DND-41 (cell line): ENCODE measurements around the gene LTA.
"Not testable (repeated sequence)": the region's sequence is repeated elsewhere in the genome, so short reads cannot be mapped to it uniquely, and the experiment has no call there.

Source experiments
- EZH2 ChIP-seq: IDR thresholded peaks from 3 replicates; pipeline ENCODE4 v1.6.1; 2012; ENCODE audit warnings: borderline replicate concordance, low read depth, mild to moderate bottlenecking, moderate library complexity, low read length, inconsistent platforms; ENCODE audit not compliant: severe bottlenecking
- TF ChIP-seq, protein P1 (sequence below): IDR thresholded peaks from 2 replicates; pipeline ENCODE4 v1.5.1; 2012; ENCODE audit warnings: borderline replicate concordance, low read length, moderate library complexity, mild to moderate bottlenecking; ENCODE audit not compliant: poor library complexity, severe bottlenecking; ENCODE audit errors: extremely low read depth

DNA sequence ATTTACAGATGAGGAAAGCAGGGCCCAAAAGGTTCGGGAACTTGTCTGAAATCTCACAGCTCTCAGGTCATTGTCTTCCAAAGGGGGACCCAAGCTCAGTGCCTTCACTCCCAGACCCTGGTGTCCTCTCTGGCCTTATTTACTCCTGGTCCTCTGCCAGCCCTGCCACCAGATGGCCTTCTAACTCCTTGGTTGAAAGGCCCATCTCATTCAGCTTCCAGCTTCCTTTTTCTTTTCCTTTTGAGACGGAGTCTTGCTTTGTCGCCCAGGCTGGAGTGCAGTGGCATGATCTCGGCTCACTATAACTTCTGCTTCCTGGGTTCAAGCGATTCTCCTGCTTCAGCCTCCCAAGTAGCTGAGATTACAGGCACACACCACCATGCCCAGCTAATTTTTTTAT is 20.7 kb upstream of the LTA start:
- TF ChIP-seq, protein P1, sequence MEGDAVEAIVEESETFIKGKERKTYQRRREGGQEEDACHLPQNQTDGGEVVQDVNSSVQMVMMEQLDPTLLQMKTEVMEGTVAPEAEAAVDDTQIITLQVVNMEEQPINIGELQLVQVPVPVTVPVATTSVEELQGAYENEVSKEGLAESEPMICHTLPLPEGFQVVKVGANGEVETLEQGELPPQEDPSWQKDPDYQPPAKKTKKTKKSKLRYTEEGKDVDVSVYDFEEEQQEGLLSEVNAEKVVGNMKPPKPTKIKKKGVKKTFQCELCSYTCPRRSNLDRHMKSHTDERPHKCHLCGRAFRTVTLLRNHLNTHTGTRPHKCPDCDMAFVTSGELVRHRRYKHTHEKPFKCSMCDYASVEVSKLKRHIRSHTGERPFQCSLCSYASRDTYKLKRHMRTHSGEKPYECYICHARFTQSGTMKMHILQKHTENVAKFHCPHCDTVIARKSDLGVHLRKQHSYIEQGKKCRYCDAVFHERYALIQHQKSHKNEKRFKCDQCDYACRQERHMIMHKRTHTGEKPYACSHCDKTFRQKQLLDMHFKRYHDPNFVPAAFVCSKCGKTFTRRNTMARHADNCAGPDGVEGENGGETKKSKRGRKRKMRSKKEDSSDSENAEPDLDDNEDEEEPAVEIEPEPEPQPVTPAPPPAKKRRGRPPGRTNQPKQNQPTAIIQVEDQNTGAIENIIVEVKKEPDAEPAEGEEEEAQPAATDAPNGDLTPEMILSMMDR = peak; percentile 51
- TF ChIP-seq EZH2 = not testable (repeated sequence)
